Measurements from ENCODE around the gene MPO.

MPO gene

GRCh38 chr17:58276423-58276822 lies 4.3 kb downstream of the MPO start:
- no peak for TF ChIP-seq CTCF (IDR thresholded peaks at IDR 0.05; ENCODE audit: control extremely low read depth, extremely low read depth, low read depth, missing control alignments)
- peak; percentile 14 for DNase-seq (ENCODE audit: extremely low spot score)
- CTCF ChIA-PET: interaction anchor here (1.5 to 2.9 kb wide), 4 partner anchors 8 to 76 kb away, joined by 3 to 12 read pairs (median 8); no protein-coding TSS in a partner anchor
- POLR2A ChIA-PET: no interaction called here

- DNase-seq (ENCODE audit: extremely low spot score): no peak
- POLR2A ChIA-PET: no interaction called here
- TF ChIP-seq CTCF (IDR thresholded peaks at IDR 0.05; ENCODE audit: control extremely low read depth, extremely low read depth, low read depth, missing control alignments): no peak
- CTCF ChIA-PET: interaction anchor here (0.8 to 2.9 kb wide), 6 partner anchors 9 to 75 kb away, joined by 3 to 12 read pairs (median 4); no protein-coding TSS in a partner anchor
These were observed 5.3 kb downstream of the MPO start for GRCh38 chr17:58275417-58275816.

- peak; percentile 58 for DNase-seq (ENCODE audit: extremely low spot score)
- POLR2A ChIA-PET: no interaction called here
- no peak for TF ChIP-seq CTCF (IDR thresholded peaks at IDR 0.05; ENCODE audit: control extremely low read depth, extremely low read depth, low read depth, missing control alignments)
- CTCF ChIA-PET: interaction anchor here (1.8 kb wide), 1 partner anchor 24 kb away, joined by 6 read pairs; no protein-coding TSS in a partner anchor
These were observed 7.2 kb downstream of the MPO start for GRCh38 chr17:58273453-58274104.

- no peak for DNase-seq (ENCODE audit: extremely low spot score)
- TF ChIP-seq CTCF (IDR thresholded peaks at IDR 0.05; ENCODE audit: control extremely low read depth, extremely low read depth, low read depth, missing control alignments): no peak
- CTCF ChIA-PET: interaction anchor here (1.8 kb wide), 1 partner anchor 23 kb away, joined by 6 read pairs; no protein-coding TSS in a partner anchor
- POLR2A ChIA-PET: no interaction called here
These were observed 8.1 kb downstream of the MPO start for GRCh38 chr17:58272367-58273280.

- peak; percentile 14 for DNase-seq (ENCODE audit: extremely low spot score)
- TF ChIP-seq CTCF (IDR thresholded peaks at IDR 0.05; ENCODE audit: control extremely low read depth, extremely low read depth, low read depth, missing control alignments): no peak
- ChIA-PET POLR2A (no interaction called here), CTCF (interaction anchor here (1.1 to 1.2 kb wide), 2 partner anchors 35 to 71 kb away, joined by 3 to 4 read pairs; no protein-coding TSS in a partner anchor)
These were observed 9.4 kb downstream of the MPO start for GRCh38 chr17:58271216-58271931.
